Measurements from ENCODE around the gene DDX17.

Gene DDX17

GRCh38 chr22:38489561-38490145, 16.5 kb downstream of the DDX17 start:
- no peaks in the 10 kb centered on the region for H3K27me3 ChIP-seq (ENCODE audit: control insufficient read depth, insufficient read depth, low read length)
- H3K9ac ChIP-seq (ENCODE audit: low read length): no peak overlapping the region
- no peak overlapping the region for H3K4me3 ChIP-seq (ENCODE audit: low read length)
- no peaks in the 10 kb centered on the region for H3K9me3 ChIP-seq (ENCODE audit: control insufficient read depth, low read depth, low read length)
- peaks cover 5% of the 10 kb centered on the region for H3K4me1 ChIP-seq (ENCODE audit: control insufficient read depth, low read depth, low read length)
- no peak overlapping the region for H3K27ac ChIP-seq (ENCODE audit: low read length)
- peaks cover 99% of the 10 kb centered on the region for H3K36me3 ChIP-seq (ENCODE audit: control insufficient read depth, low read depth, low read length)

- no peaks in the 10 kb centered on the region for H3K9me3 ChIP-seq (ENCODE audit: control insufficient read depth, low read depth, low read length)
- H3K9ac ChIP-seq (ENCODE audit: low read length): no peak overlapping the region
- H3K27me3 ChIP-seq (ENCODE audit: control insufficient read depth, insufficient read depth, low read length): no peaks in the 10 kb centered on the region
- H3K27ac ChIP-seq (ENCODE audit: low read length): no peak overlapping the region
- peaks cover 99% of the 10 kb centered on the region for H3K36me3 ChIP-seq (ENCODE audit: control insufficient read depth, low read depth, low read length)
- H3K4me1 ChIP-seq (ENCODE audit: control insufficient read depth, low read depth, low read length): peaks cover 5% of the 10 kb centered on the region
- H3K4me3 ChIP-seq (ENCODE audit: low read length): no peak overlapping the region
Measured at GRCh38 chr22:38489142-38489541, 17.0 kb downstream of the DDX17 start.

GRCh38 chr22:38487946-38488345, 18.2 kb downstream of the DDX17 start:
- Histone ChIP-seq H3K4me3 (ENCODE audit: low read length) (no peak overlapping the region), H3K27me3 (ENCODE audit: control insufficient read depth, insufficient read depth, low read length) (no peaks in the 10 kb centered on the region), H3K4me1 (ENCODE audit: control insufficient read depth, low read depth, low read length) (peaks cover 5% of the 10 kb centered on the region), H3K27ac (ENCODE audit: low read length) (no peak overlapping the region), H3K9me3 (ENCODE audit: control insufficient read depth, low read depth, low read length) (no peaks in the 10 kb centered on the region), H3K36me3 (ENCODE audit: control insufficient read depth, low read depth, low read length) (peaks cover 99% of the 10 kb centered on the region), H3K9ac (ENCODE audit: low read length) (no peak overlapping the region)

- Histone ChIP-seq H3K4me1 (ENCODE audit: control insufficient read depth, low read depth, low read length) (peaks cover 5% of the 10 kb centered on the region), H3K4me3 (ENCODE audit: low read length) (no peak overlapping the region), H3K27ac (ENCODE audit: low read length) (no peak overlapping the region), H3K9me3 (ENCODE audit: control insufficient read depth, low read depth, low read length) (no peaks in the 10 kb centered on the region), H3K9ac (ENCODE audit: low read length) (no peak overlapping the region), H3K27me3 (ENCODE audit: control insufficient read depth, insufficient read depth, low read length) (no peaks in the 10 kb centered on the region), H3K36me3 (ENCODE audit: control insufficient read depth, low read depth, low read length) (peaks cover 98% of the 10 kb centered on the region)
Measured at GRCh38 chr22:38485783-38486182, 20.3 kb downstream of the DDX17 start.

- Histone ChIP-seq H3K4me3 (ENCODE audit: low read length) (no peak overlapping the region), H3K9ac (ENCODE audit: low read length) (no peak overlapping the region), H3K36me3 (ENCODE audit: control insufficient read depth, low read depth, low read length) (peaks cover 82% of the 10 kb centered on the region), H3K27me3 (ENCODE audit: control insufficient read depth, insufficient read depth, low read length) (no peaks in the 10 kb centered on the region), H3K9me3 (ENCODE audit: control insufficient read depth, low read depth, low read length) (no peaks in the 10 kb centered on the region), H3K4me1 (ENCODE audit: control insufficient read depth, low read depth, low read length) (no peaks in the 10 kb centered on the region), H3K27ac (ENCODE audit: low read length) (no peak overlapping the region)
Measured at GRCh38 chr22:38484244-38484643, 21.9 kb downstream of the DDX17 start.

- Histone ChIP-seq H3K9ac (ENCODE audit: low read length) (no peak overlapping the region), H3K4me1 (ENCODE audit: control insufficient read depth, low read depth, low read length) (no peaks in the 10 kb centered on the region), H3K27ac (ENCODE audit: low read length) (no peak overlapping the region), H3K27me3 (ENCODE audit: control insufficient read depth, insufficient read depth, low read length) (no peaks in the 10 kb centered on the region), H3K36me3 (ENCODE audit: control insufficient read depth, low read depth, low read length) (peaks cover 68% of the 10 kb centered on the region), H3K9me3 (ENCODE audit: control insufficient read depth, low read depth, low read length) (no peaks in the 10 kb centered on the region), H3K4me3 (ENCODE audit: low read length) (no peak overlapping the region)
Measured at GRCh38 chr22:38482662-38483308, 23.3 kb downstream of the DDX17 start.

GRCh38 chr22:38481871-38482332, 24.2 kb downstream of the DDX17 start:
- Histone ChIP-seq H3K27ac (ENCODE audit: low read length) (no peak overlapping the region), H3K4me1 (ENCODE audit: control insufficient read depth, low read depth, low read length) (no peaks in the 10 kb centered on the region), H3K9me3 (ENCODE audit: control insufficient read depth, low read depth, low read length) (no peaks in the 10 kb centered on the region), H3K9ac (ENCODE audit: low read length) (no peak overlapping the region), H3K36me3 (ENCODE audit: control insufficient read depth, low read depth, low read length) (peaks cover 59% of the 10 kb centered on the region), H3K27me3 (ENCODE audit: control insufficient read depth, insufficient read depth, low read length) (no peaks in the 10 kb centered on the region), H3K4me3 (ENCODE audit: low read length) (no peak overlapping the region)

GRCh38 chr22:38481162-38481870, 24.8 kb downstream of the DDX17 start:
- H3K36me3 ChIP-seq (ENCODE audit: control insufficient read depth, low read depth, low read length): peaks cover 53% of the 10 kb centered on the region
- no peak overlapping the region for H3K27ac ChIP-seq (ENCODE audit: low read length)

GRCh38 chr22:38479096-38479837, 26.8 kb downstream of the DDX17 start:
- no peaks in the 10 kb centered on the region for H3K4me1 ChIP-seq (ENCODE audit: control insufficient read depth, low read depth, low read length)
- no peaks in the 10 kb centered on the region for H3K9me3 ChIP-seq (ENCODE audit: control insufficient read depth, low read depth, low read length)
- H3K36me3 ChIP-seq (ENCODE audit: control insufficient read depth, low read depth, low read length): peaks cover 34% of the 10 kb centered on the region
- no peak overlapping the region for H3K4me3 ChIP-seq (ENCODE audit: low read length)
- no peak overlapping the region for H3K9ac ChIP-seq (ENCODE audit: low read length)
- no peaks in the 10 kb centered on the region for H3K27me3 ChIP-seq (ENCODE audit: control insufficient read depth, insufficient read depth, low read length)
- no peak overlapping the region for H3K27ac ChIP-seq (ENCODE audit: low read length)

More at GRCh38 chr22:38481162-38481870, 24.8 kb downstream of the DDX17 start:
- no peak overlapping the region for H3K4me3 ChIP-seq (ENCODE audit: low read length)
- H3K9me3 ChIP-seq (ENCODE audit: control insufficient read depth, low read depth, low read length): no peaks in the 10 kb centered on the region
- H3K4me1 ChIP-seq (ENCODE audit: control insufficient read depth, low read depth, low read length): no peaks in the 10 kb centered on the region
- H3K9ac ChIP-seq (ENCODE audit: low read length): no peak overlapping the region
- no peaks in the 10 kb centered on the region for H3K27me3 ChIP-seq (ENCODE audit: control insufficient read depth, insufficient read depth, low read length)

- Histone ChIP-seq H3K4me1 (ENCODE audit: control insufficient read depth, low read depth, low read length) (no peaks in the 10 kb centered on the region), H3K4me3 (ENCODE audit: low read length) (no peak overlapping the region), H3K9ac (ENCODE audit: low read length) (no peak overlapping the region), H3K36me3 (ENCODE audit: control insufficient read depth, low read depth, low read length) (peaks cover 17% of the 10 kb centered on the region), H3K9me3 (ENCODE audit: control insufficient read depth, low read depth, low read length) (no peaks in the 10 kb centered on the region), H3K27me3 (ENCODE audit: control insufficient read depth, insufficient read depth, low read length) (no peaks in the 10 kb centered on the region), H3K27ac (ENCODE audit: low read length) (no peak overlapping the region)
Measured at GRCh38 chr22:38477585-38477984, 28.5 kb downstream of the DDX17 start.

GRCh38 chr22:38474003-38474607, 32.0 kb downstream of the DDX17 start:
- Histone ChIP-seq H3K27ac (ENCODE audit: low read length) (no peak overlapping the region), H3K36me3 (ENCODE audit: control insufficient read depth, low read depth, low read length) (no peaks in the 10 kb centered on the region), H3K27me3 (ENCODE audit: control insufficient read depth, insufficient read depth, low read length) (peaks cover 2% of the 10 kb centered on the region), H3K9ac (ENCODE audit: low read length) (no peak overlapping the region), H3K4me1 (ENCODE audit: control insufficient read depth, low read depth, low read length) (no peaks in the 10 kb centered on the region), H3K4me3 (ENCODE audit: low read length) (no peak overlapping the region), H3K9me3 (ENCODE audit: control insufficient read depth, low read depth, low read length) (no peaks in the 10 kb centered on the region)

Measured in iPS-18a (cell line).